Mucosa of descending colon (tissue), 3 donors: Measurements from ENCODE around the gene NFASC. TPM values are rescaled to one million over a fixed set of nuclear protein-coding genes. Genes with fewer than 3 reads are reported as not detected.
A peak's percentile ranks its signal among the peaks of the same experiment; 100 is the strongest.

ENCODE experiments used
- ATAC-seq: fragments of 200-7000 bp; cut with Tn5 transposase; one replicate; pipeline ENCODE4 v1.9.1; 2020; ENCODE audit warnings: mild to moderate bottlenecking, moderate library complexity
- DNase-seq, 3 donors: peaks; one replicate each; pipeline ENCODE4 v3.0.0-alpha.2; 2020
- H3K36me3 ChIP-seq: fragments of 200-600 bp; one replicate; pipeline ENCODE4 v1.8.0; 2021; ENCODE audit warnings: low read depth, mild to moderate bottlenecking
- H3K4me1 ChIP-seq: fragments of 200-600 bp; one replicate; pipeline ENCODE4 v1.8.0; 2021; ENCODE audit warnings: low read depth, mild to moderate bottlenecking
- H3K4me3 ChIP-seq: fragments of 200-600 bp; one replicate; pipeline ENCODE4 v1.8.0; 2021; ENCODE audit warnings: mild to moderate bottlenecking
- H3K9me3 ChIP-seq: fragments of 200-600 bp; one replicate; pipeline ENCODE4 v1.8.0; 2021; ENCODE audit warnings: mild to moderate bottlenecking
- CTCF ChIP-seq: fragments of 200-600 bp; IDR thresholded peaks from one replicate; pipeline ENCODE4 v1.8.0; 2022; ENCODE audit warnings: antibody characterized with exemption, mild to moderate bottlenecking
- intact Hi-C, 2 donors: fragments of 100-400 bp; cut with DNase I in 1 of 2; cut with micrococcal nuclease in 1 of 2; formaldehyde crosslinking; loops; one replicate each; pipeline versions ENCODE4 v1.11.0 to v1.11.1; 2022; cut with DNase I, micrococcal nuclease
- total RNA-seq, 3 donors: library from RNA; stranded (reverse); fragmentation: NEBNext Ultra II Directional in 2 of 3; extraction: Animal tissue kit (Norgen Biotek cat#: 25700) in 2 of 3; gene quantifications; one replicate each; pipeline versions ENCODE4 v1.2.1 to v1.2.4, GENCODE V29; 2021 to 2023
- donor health status: DM: no; HTN: no; CAD: no; lungs with moderate emphysema.
- donor health status: DM: no; HTN: no; CAD: no.
- donor health status: DM: no; HTN: yes; CAD: no.

NFASC gene
- total RNA-seq, 3 donors from 2014 or later, result 12.3 to 27.6 (median 22.7) TPM

- peaks cover 4% of the 10 kb centered on the region for H3K4me1 ChIP-seq
Observed at GRCh38 chr1:204915861-204916495, 45.3 kb downstream of the NFASC start.

GRCh38 chr1:204917802-204918201 lies 47.1 kb downstream of the NFASC start:
- intact Hi-C loops, result no loop called here
- TF ChIP-seq CTCF, result no peak
- no peak for DNase-seq

More at GRCh38 chr1:204915861-204916495, 45.3 kb downstream of the NFASC start:
- ATAC-seq, result peak; percentile 91
- H3K36me3 ChIP-seq, result no peaks in the 10 kb centered on the region
- H3K4me3 ChIP-seq, result no peak overlapping the region
- H3K9me3 ChIP-seq, result no peaks in the 10 kb centered on the region
- peak in 2 of 3 donors; percentile 30 to 53 for DNase-seq
- TF ChIP-seq CTCF, result no peak
- intact Hi-C loops, result no loop called here

GRCh38 chr1:204920511-204920910 lies 49.8 kb downstream of the NFASC start:
- TF ChIP-seq CTCF, result no peak
- H3K4me1 ChIP-seq, result peaks cover 4% of the 10 kb centered on the region
- H3K4me3 ChIP-seq, result no peak overlapping the region
- intact Hi-C loops, result no loop called here
- no peaks in the 10 kb centered on the region for H3K36me3 ChIP-seq
- ATAC-seq (no peak), DNase-seq (no peak)
- no peaks in the 10 kb centered on the region for H3K9me3 ChIP-seq

More at GRCh38 chr1:204917802-204918201, 47.1 kb downstream of the NFASC start:
- no peak overlapping the region for H3K4me3 ChIP-seq
- no peaks in the 10 kb centered on the region for H3K36me3 ChIP-seq
- H3K4me1 ChIP-seq, result peaks cover 4% of the 10 kb centered on the region
- no peaks in the 10 kb centered on the region for H3K9me3 ChIP-seq
- ATAC-seq, result no peak

- Histone ChIP-seq H3K4me1 (peaks cover 4% of the 10 kb centered on the region), H3K4me3 (no peak overlapping the region), H3K9me3 (no peaks in the 10 kb centered on the region), H3K36me3 (no peaks in the 10 kb centered on the region)
- TF ChIP-seq CTCF, result no peak
- ATAC-seq (peak; percentile 51), DNase-seq (peak in 2 of 3 donors; percentile 52 to 62)
- intact Hi-C loops, result no loop called here
Observed at GRCh38 chr1:204920967-204921366, 50.3 kb downstream of the NFASC start.

GRCh38 chr1:204921855-204922516 lies 51.3 kb downstream of the NFASC start:
- no peaks in the 10 kb centered on the region for H3K36me3 ChIP-seq
- ATAC-seq (no peak), DNase-seq (no peak)
- H3K9me3 ChIP-seq, result no peaks in the 10 kb centered on the region
- intact Hi-C loops, result no loop called here
- no peak for TF ChIP-seq CTCF
- no peak overlapping the region for H3K4me3 ChIP-seq
- peaks cover 4% of the 10 kb centered on the region for H3K4me1 ChIP-seq
